NCI-H1105 (cell line): ENCODE measurements around the gene PABPC1L2B.
"Not testable (repeated sequence)": the region's sequence is repeated elsewhere in the genome, so short reads cannot be mapped to it uniquely, and the experiment has no call there.

ENCODE experiments used
- DNase-seq: peaks from one replicate; lab custom pipeline; 2025; lab: John Stamatoyannopoulos, UW

PABPC1L2B gene

DNA sequence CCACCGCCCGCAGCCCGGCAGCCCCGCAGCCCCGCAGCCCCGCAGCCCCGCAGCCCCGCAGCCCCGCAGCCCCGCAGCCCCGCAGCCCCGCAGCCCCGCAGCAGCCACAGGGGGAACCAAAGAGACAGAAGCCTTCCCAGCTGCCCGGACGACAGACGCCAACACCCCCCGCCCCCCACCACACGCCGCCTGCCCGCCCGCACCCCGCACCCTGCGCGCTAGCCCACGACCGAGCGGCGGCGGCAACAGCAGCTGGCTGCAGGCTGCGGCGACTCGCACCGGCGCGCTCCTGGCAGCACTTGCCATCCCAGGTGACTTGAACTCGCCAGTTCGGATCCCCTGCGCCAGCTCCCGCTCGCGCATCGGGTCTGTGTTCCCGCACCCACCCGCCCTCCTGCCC is at the start of gene PABPC1L2B:
Gene PABPC1L2B, plus strand, starts transcription at position 207 of the 400 bp plus-strand sequence. CDS start 704 bp downstream, outside the sequence.
- DNase-seq = not testable (repeated sequence)

DNA sequence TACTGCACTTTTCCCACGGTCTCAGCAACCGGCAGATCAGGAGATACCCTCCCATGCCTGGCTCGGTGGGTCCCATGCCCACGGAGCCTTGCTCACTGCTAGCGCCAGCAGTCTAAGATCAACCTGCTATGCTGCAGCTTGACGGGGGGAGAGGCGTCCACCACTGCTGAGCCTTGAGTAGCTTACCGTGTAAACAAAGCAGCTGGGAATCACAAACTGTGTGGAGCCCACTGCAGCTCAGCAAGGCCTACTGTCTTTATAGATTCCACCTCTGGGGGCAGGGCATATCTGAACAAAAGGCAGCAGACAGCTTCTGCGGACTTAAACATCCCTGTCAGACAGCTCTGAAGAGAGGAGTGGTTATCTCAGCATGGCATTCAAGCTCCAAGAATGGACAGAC is 42.8 kb upstream of the PABPC1L2B start:
- DNase-seq = not testable (repeated sequence)

DNA sequence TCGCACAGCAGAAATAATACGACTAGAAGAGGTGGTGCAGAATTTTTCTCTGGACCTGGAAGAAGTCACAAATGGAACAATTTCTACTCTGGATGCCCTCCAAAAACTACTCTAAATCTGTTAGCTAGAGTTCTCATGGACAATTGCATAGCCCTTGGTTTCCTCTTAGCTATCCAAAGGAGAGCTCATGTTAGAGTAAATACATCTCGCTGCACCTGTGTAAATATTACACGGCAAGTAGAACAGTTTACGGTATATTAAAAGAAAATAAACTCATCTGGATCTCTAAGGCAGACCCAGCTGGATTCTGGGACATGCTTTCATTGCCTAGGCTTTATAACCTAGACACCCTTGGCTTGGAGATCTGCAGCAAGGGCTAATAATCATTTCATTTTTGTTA is 30.9 kb upstream of the PABPC1L2B start:
- not testable (repeated sequence) for DNase-seq

DNA sequence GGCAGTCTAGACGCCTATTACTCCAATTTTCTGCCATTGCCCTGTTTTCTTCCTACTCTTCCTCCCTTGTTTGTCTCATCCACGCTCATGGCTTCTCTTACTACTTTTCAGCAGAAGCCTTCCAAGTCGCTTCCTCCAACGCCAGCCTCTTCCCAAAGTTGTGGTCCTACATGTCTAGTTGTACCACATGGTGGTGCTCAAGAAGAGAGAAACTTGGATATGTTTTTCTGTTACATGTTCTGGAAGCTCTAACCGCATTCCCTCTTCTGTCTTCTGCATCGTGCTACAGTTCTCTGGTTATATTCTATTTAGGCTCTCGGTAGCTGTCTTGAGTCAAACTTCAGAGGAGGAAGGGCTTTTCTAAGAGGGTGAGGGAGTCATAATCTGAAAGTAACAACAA is 27.9 kb upstream of the PABPC1L2B start:
- not testable (repeated sequence) for DNase-seq

DNA sequence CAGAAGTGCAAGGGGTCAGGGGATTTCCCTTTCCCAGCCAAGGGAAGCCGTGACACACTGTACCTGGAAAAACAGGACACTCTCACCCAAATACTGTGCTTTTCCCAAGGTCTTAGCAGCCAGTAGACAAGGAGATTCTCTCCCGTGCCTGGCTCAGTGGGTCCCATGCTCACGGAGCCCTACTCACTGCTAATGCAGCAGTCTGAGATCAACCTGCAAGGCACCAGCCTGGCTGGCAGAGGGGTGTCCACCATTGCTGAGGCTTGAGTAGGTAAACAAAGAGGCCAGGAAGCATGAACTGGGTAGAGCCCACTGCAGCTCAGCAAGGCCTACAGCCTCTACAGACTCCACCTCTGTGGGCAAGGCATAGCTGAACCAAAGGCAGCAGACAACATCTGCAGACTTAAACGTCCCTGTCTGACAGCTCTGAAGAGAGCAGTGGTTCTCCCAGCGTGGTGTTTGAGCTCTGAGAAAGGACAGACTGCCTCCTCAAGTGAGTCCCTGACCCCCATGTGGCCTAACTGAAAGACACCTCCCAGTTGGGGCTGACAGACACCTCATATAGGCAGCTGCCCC is 21.8 kb upstream of the PABPC1L2B start:
- not testable (repeated sequence) for DNase-seq

DNA sequence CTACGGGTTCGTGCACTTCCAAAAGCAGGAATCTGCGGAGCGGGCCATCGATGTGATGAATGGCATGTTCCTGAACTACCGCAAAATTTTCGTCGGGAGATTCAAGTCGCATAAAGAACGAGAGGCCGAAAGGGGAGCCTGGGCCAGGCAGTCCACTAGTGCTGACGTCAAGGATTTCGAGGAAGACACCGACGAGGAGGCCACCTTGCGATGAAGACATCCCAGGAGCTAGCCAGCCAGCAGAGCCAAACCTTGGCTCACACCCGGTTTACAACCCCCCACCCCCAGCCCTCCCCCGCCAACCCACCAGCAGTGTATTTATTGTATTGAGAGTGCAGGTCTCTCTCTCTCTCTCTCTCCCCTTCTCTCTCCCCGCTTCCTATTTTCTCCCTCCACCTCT is 1.3 kb downstream of the PABPC1L2B start:
- DNase-seq = not testable (repeated sequence)

DNA sequence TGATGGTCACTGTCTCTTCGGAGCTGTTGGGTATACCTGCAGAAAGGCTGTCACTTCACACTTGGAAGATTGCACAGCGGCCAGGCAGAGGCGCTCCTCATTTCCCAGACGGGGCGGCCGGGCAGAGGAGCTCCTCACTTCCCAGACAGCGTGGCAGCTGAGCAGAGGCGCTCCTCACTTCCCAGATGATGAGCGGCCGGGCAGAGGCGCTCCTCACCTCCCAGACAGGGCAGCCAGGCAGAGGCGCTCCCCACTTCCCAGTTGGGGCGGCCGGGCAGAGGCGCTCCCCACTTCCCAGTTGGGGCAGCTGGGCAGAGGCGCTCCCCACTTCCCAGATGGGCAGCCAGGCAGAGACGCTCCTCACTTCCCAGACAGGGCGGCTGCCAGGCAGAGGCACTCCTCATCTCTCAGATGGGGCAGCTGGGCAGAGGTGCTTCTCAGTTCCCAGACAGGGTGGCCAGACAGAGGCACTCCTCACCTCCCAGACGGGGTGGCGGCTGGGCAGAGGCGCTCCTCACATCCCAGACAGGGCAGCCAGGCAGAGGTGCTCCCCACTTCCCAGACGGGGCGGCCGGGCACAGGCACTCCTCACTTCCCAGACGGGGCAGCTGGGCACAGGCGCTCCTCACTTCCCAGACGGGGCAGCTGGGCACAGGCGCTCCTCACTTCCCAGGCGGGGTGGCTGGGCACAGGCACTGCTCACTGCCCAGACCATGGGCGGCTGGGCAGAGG is 18.8 kb downstream of the PABPC1L2B start:
- DNase-seq = no peak

DNA sequence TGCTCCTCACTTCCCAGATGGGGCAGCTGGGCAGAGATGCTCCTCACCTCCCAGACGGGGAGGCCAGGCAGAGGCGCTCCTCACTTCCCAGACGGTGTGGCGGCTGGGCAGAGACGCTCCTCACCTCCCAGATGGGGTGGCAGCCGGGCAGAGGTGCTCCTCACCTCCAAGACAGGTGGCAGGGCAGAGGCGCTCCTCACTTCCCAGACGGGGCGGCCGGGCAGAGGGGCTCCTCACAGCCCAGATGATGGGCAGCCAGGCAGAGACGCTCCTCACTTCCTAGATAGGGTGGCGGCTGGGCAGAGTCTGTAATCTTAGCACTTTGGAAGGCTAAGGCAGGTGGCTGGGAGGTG is 19.3 kb downstream of the PABPC1L2B start:
- not testable (repeated sequence) for DNase-seq

DNA sequence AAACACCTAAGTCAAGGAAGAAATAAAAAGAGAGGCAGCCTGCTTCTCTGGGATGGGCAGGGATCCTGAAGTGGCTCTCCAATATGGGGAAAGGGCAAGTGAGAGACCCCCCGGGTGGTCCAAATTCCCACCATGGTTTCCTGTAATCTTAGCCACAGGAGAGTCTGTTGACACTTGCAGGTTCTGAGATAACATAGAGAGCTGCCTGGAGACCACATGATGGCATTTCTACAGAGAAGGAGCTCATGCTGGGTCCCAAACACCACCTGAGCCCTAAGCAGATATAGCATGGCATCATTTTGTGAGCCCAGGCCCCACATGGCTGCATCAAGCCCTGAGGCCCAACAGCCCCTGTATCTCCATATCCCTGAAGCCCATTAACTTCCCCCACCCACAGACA is 26.1 kb downstream of the PABPC1L2B start:
- no peak for DNase-seq
